Activated CD8-positive, alpha-beta memory T cell treated with anti-CD3 and anti-CD28 coated beads, Interleukin-2, amount 50 U/mL, for 4 hours (primary cell): Measurements from ENCODE around the gene FABP1.

Source experiments
- DNase-seq: peaks from one replicate; pipeline ENCODE4 v3.0.0-alpha.2; 2020

FABP1 gene

DNA sequence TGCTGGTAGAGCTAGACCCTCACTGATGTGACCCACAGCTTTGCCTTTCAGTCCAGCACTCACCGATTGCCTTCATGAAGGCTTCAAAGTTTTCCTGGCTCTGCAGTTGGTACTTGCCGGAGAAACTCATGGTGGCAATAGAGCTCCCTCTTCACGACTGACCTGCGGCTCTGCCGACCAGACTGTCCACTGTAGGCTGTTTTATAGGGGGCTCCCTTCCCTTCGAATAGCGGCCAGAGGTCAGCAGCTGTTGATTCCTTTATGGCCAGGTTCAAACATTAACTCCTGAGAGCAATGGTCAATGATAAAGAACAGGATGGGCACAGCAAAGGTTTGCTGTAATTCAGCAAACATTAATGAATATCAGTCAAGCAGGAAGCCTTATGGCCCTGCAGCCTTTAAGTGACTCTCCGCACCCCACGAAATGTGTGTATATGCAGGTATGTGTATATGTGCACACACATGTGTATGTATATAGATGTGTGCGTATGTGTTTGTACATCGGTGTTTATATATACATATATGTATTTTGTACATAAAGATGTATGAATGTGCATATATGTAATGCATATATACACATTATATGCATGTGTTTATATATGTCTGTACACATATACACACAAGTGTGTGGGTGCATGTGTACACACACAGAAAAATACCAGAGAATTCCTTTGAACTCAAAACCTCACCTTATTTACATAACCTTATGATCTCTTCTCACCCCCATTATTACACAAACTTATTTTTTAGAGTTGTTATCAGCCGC is at the start of gene FABP1:
Gene FABP1 (minus strand): TSS at position 175 of the 766 bp plus-strand sequence. CDS start 45 bp downstream, at position 130.
- no peak for DNase-seq

DNA sequence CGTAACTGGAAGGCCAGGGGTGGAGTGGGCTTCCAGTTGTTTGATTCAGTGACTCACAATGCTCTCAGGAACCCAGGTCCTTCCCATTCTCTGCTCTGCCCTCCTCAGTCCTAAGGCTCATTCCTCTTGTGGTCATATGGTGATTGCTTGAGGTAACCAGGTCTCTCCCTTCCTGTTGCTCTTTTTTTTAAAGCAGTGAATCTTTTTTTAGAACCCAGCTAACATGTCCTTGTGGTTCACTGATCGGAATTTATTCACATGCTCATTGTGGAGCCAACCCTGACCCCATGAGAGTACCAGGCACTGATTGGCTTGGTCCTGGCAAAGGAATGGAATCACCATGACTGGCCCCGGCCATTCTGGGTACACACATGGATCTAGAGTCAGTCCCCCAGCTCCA is 49.7 kb upstream of the FABP1 start:
- DNase-seq: no peak

DNA sequence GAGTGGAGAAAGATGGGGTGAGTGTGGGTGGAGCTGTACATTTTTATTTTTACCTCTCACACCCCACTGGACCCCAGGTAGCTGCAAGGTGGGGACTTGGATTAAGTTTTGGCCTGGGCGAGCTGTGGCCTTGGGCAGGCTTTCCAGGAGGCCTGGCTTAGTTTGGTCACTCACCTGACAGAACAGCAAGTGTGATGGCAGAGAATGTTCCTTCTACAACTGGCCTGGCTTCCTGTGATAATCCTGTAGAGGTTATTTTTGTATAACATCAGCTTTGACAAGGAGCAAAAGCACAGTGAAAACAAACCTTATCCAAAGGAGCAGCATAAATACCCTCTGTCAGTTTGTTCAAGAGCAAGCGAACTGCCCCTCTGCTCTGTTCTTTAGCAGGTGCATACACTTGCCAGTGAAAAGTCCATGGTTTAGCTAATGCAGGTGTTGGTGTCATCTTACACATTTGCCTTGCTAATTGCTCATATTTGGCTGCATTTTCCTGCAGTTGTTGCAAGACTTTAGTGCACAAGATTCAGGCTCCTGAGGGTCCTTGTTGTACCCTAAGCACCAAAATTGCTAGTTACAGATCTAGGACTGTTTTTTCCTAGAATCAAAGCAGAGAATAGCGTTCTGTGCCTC is 48.6 kb upstream of the FABP1 start:
- DNase-seq: no peak

DNA sequence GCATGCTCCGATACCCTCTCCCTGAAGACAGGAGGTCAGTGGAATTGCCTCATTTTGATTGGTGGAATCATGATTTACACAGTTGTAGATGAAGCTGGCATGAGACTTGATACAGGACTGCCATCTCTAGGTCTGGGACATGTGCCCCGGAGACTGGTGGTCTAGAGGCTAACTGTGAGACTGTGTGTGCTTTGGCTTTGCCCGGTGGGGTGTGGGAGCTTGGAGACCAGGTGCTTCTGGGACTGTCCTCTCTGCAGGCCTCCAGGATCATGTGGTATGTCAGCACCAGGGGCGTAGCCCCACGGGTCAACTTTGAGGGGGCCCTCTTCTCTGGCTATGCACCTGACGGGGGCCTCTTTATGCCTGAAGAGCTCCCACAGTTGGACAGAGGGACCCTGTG is 45.0 kb upstream of the FABP1 start:
- DNase-seq: no peak

DNA sequence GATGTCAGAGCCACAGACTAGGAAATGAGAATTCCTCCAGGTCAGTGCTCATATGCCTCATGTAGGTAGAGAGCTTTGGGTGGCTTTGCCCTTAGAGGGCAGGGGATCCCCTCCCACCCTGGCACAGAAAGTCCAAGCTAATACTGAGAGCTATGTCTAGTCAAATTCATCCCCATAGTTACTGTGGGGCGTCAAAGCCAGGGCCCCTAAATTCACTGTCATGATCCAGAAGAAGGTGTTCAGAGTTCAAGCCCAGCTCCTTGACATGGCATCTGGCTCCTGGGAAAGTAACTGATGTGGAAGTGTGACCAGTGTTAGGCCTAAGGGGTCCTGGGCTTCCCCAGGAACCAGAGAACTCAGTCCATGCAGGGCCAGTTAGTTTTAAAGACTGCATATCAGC is 44.1 kb upstream of the FABP1 start:
- no peak for DNase-seq

DNA sequence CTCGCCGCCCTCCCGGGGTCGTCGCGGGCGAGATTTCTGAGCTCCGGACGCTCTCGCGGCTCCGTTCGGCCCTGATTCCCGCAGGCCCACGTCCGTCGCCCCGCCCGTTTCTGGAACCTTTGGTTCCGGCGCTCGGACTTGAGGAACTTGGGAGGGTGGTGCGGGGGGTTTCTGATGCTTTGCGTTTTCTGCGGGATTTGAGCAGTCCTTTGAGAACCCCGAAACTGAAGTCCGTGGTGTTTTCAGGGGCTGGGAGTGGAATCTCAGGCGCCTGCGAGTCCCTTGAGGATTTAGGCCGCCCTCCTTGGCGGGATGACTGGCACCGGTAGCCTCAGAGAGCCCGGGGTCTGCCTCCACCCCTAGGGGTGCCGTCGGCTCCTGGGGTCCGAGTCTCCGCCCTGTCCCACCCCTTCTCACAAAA is 42.6 kb upstream of the FABP1 start:
- no peak for DNase-seq

DNA sequence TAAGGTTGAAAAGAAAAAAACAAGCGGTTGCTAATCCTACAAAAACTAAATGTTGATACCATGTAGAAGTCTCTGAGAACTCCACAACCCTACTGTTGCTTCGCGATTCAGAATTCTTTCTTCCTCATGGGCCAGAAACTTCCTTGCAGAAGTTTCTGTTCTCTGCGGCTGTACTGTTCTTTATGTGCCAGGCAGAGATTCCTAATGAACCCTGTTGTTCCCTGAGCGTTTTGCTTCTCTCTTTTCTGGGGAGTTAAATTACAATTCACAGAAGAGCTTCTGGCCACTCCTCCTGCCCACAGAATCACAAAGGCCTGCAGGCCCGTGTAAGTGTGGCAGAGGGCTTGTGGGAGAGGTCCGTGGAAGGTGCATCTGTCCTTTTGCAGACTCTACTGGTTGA is 40.5 kb upstream of the FABP1 start:
- no peak for DNase-seq

DNA sequence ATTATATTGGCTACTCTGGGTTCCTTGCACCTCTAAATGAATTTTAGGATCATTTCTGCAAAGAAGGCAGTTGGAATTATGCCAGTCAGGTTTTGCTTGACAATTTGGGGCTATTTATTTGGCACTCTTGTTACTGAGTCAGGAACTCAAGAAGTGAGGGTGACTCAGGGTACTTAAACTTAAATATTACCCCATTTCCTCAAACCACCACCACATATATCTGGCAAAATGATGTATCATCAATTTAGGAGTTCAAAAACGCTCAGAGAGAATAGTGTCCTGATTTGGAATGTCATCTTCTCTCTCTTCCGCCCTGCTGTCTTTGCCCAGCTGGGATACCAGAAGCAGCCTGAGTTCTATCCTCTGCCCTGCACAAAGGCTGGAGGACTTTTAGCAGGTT is 39.9 kb upstream of the FABP1 start:
- no peak for DNase-seq

DNA sequence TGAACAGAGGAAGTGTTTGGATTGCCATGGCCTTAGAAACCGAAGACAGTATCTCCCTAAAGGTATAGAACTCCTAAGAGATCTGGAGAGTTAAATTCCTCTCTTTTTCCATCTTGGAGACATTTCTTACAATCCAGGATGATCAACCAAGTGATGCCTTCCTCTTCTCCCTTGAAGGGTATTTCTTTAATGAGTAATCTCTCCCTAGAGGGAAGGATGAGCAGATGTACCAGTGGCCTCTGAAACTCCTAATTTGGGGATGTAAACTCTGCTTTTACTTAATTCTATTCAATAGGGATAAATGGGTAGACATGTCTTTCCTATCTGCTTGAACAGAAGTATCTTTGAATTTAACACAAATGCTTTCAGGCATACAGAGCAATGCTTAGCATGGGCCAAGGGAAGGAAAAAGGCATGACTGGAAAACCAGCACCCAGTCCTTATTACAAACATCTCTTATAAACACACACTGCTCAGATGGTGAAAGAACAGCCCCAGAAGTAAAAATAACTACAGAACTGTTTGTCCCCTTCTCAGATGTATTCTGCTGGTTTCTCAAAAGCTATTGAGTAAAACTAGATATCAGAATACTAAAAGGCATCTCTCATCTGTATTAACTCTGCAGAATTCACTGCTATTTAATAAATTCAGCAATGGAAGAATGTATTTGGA is 37.6 kb upstream of the FABP1 start:
- DNase-seq: no peak

DNA sequence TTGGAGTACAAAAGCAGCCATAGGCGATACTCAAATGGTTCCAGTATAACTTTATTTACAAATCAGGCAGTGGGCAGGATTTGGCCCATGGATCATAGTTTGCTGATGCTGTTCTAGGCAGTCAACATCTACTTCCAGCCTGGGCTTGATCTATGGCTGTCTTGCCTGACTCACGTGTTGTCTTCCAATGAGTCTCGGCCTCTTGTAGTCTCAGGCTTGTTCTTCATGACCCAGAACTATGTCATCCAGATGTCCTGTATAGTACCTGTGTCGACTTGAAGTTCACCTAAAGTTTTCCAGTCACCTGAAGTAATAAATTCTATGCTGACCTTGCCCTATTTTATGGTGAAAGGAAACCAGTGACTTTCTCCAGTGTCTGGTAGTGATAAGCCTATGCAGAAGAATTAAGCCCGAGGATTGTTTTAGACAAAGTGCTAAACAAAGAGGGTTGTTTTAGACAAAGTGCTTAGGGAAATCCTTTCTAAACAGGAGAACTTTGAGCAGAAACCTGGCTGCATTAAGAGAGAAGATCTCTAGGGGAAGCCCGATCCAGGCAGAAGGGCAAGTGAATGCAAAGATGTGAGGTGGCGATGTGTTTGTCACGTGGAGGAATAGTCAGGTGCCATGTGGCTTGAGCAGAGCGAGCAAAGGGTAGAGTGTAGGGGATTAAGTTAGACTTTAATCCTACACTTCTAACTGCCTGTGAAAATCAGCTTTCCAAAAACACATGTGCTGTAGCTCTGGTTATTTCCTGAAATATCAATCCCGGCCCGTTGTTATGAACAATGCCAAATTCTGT is 33.8 kb upstream of the FABP1 start:
- DNase-seq: no peak

DNA sequence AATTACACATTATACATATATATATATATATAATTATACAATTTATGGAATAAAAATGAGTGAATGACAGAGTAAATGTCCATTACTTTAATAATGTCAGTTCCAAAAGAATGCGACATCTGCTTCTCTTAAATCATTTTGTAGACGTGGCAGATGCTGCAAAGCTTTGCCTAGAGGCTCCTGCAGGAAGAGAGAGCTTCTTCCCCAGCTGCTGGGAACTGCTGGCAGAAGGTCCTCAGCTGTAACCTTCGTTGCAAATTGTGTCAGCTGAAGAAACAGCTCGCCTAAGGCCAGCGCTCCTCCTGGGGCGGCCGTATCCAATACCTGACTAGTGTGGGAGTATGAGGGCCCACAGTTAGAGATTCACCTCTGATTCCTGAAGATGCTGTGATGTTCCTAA is 32.7 kb upstream of the FABP1 start:
- DNase-seq: no peak

DNA sequence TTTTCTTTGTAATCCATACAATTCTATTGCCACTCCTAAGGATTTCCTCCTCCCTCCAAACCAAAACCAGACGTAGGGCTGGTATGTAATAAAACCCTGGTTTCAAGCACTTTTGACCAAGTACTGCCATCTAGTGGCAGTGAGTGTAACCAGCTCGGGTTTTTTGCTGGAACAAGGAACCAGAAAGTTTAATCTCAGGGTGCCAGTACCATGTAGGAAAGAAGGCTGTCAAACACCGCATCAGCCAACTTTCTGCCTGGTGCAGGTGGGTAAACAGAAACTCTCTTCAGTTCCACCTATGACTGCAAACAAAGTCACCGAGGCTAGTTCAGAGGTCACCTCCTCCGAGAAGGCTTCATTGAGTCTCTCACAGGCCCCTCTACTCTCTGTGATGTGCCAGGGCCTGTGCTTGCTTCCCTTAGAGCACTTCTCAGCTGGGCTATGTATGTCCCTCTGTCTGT is 32.1 kb upstream of the FABP1 start:
- DNase-seq: peak; percentile 48

DNA sequence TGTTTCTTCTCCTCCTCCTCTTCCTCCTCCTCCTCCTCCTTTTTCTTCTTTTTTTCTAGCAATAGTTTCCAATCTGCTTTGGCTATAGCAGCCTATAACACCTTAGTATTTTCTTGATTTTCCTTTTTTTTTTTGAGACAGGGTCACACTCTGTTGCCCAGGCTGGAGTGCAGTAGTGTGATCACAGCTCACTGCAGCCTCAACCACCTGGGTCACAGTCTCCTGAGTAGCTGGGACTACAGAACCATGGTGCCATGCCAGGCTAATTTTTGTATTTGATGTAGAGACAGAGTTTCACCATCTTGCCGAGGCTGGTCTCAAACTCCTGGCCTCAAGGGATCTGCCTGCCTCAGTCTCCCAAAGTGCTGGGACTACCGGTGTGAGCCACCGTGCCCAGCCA is 31.6 kb upstream of the FABP1 start:
- no peak for DNase-seq

DNA sequence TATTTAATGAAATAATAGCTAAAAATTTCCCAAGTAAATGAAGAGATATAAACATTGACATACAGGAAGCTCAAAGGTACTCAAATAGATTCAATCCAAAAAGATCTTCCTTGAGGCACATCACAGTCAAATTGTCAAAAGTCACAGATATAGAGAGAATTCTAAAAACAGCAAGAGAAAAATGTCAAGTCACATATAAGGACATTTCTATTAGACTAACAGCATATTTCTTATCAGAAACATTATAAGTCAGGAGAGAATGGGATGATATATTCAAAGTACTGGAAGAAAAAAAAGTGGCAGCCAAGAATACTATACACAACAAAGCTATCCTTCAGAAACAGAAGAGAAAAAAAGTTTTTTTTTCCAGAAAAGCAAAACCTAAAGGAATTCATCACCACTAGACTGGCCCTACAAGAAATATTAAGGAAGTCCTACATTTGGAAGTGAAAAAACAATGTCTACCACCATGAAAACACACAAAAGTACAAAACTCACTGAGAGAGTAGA is 21.1 kb upstream of the FABP1 start:
- DNase-seq: no peak

DNA sequence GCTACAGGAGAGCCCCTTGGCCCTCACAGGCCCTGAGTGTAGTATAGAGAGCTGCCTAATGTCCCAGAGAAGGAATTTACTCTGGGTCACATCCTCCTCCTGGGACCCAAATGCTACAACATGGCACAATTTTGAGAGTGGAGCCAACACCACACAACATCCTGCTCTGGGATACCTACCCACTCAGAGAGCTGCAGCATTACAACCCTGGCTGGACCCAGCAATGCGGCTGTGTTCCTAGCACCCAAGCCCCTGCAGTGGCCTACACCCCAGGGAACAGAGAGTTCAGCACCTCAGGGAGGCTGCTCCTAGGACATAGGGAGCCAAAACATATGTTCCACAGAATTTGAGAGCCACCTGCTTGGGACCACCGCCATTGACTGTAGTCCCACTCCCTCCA is 19.3 kb upstream of the FABP1 start:
- DNase-seq: no peak

DNA sequence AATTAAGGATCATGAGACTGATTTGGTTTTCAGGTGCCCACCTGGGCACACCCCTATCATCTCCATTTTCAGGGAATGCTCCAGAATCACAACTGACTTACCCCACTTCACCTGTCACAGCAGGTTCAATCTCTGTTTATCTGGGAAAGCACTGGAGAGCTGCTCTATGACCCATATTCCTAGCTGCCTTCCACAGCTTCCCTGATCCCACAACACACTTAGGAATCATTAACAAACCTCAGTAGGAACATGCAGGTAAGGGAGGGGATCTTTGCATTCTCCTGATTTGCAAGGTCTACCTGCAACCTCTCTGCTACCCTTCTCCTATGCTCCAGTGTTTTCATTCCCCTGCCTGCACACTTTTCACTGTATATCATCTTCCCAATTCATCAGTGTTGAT is 18.7 kb upstream of the FABP1 start:
- no peak for DNase-seq

DNA sequence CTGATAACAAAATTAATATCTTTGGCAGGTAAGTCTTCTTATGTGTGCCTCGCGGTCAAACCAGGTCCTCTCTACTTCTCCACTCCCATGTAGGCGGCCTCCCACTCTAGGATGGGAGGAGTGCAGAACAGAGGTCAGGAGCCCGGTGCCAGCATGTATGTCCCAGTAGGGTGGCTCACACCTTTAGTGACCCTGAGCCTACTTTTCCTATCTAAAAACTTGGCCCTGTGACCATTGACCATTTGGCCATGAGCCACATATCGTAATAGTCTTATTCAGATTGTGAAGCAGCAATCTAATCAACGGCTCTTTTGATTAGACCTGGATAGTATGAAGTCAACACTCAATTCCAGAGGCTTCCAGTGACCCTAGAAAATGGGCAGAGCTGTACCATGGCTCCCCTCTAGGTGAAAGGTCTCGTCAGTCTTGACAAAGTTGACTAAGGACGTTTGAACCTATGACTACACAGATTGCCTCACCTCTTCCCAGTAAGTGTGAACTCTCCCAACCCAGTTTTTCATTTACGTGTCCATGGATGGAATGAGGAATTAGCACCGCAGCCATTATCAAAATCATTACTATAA is 17.1 kb upstream of the FABP1 start:
- DNase-seq: no peak

DNA sequence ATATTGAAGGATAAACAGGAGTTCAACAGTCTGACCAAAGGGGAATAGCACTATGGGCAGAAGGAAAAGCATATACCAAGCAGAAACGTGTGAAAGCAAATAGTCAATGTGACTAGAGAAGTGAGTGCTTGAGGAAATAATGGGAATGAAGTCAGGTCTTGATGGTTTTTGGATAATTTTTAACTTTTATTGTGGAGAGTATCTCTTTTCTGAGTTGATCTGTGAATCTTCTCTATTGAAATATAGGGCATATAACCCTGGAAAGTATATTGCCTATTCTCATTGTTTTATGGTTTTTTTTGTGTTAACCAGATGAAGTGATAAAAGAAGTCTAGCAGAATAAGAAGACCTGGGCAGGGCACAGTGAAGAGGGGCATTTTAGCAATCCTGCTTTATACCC is 16.4 kb upstream of the FABP1 start:
- DNase-seq: no peak

DNA sequence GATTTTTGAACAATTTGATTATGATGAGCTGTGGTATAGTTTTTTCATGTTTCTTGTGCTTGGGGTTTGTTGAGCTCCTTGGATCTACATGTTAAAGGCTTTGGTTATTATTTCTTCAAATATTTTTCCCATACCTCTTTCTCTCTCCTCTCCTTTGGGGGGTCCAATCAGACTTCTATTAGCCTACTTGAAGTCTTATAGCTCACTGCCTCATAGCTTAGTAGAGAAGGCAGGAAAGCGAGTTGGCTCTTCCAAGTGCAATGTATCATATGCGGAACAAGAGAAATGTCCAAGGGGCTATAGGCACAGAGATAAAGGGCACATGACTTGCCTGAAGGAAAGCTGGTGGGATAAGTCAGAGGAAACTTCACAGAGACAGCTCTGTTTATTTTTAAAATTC is 14.1 kb upstream of the FABP1 start:
- DNase-seq: no peak

DNA sequence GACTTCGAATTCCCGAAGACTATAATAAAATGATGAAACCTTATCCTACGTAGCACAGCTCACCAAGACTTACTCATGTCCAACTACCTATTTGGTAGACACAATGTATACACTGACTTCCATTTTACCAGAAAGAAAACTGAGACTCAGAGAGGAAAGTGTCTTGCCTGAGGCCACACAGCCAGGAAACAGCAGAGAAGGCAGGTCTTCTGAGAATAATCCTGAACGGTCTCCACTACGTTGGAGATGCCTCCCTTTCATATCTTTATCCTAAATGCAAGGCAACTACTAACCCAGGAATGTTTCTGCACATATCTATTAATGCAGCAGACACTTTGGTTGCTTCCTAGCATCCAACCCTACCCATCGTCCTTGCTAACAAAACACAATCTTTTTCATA is 11.9 kb upstream of the FABP1 start:
- no peak for DNase-seq

DNA sequence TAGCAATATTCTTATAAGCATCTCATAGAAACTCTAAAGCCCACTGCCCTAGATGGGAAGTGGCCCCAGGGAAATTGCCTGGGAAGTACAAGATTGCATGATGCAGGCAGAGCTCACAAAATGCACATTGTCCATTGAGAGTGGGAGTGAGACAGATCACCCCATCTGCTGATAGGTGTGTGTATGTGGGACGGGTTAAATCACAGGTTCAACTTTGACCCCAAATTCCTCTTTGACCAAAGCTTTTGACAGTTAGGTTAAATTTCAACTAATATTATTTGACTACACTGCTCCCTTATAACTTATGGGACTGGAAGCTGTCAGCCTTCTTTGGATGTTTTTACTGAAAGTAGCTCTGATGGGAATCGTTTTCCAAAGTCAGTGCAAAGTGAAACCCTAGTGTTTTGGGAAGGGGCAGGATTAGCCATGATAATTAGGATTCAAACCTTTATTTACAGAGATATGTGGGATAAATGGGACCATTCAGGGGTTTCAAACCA is 11.4 kb upstream of the FABP1 start:
- DNase-seq: no peak

DNA sequence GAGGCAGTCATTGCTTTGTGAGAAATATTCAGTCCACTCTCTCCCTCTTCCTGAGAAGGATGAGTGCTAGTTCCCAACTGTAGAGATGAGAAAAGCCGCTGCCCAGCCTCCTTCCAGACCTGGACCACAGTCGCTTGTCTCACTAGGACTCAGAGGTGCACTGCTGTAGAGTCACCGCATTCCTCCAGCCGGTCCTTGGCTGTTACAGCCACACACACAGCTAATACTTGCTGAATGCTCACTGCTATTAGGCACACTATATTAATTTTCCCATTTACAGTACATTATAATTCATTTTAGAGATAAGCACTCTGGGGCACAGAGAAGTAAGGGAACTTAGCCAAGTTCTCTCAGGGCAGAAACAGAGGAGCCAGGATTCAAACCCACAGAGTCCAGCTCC is 10.0 kb upstream of the FABP1 start:
- no peak for DNase-seq

DNA sequence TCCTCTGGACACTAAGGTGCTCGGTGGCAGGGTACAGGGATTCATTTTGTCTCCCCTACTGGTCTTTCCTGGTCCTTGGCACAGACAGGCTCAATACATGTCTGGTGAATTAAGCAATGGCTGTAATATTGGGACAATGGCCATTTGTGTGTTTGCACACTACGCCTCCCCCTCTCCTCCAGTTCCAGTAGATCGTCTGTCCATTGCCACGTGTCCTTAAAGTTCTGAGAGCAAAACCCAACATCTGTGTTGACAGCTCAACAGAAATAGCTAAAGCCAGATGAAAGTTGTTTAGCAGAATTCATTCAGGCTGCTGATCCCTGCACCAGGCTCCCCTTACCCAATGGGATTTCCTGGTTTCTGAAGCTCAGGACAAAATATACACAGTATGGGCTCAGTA is 9.0 kb upstream of the FABP1 start:
- no peak for DNase-seq
